Choroid plexus epithelial cell (primary cell): ENCODE measurements around the gene SCAF1.

ENCODE experiments used
- DNase-seq: peaks from one replicate; pipeline ENCODE4 v3.0.0-alpha.2; 2010; ENCODE audit warnings: low read depth
- H3K4me3 ChIP-seq: 2 replicates; pipeline ENCODE4 v1.5.1; 2011; ENCODE audit warnings: low read depth, mild to moderate bottlenecking, control low read depth, low read length, moderate library complexity
- TF ChIP-seq, protein P1 (sequence below): conservative IDR thresholded peaks from 2 replicates; pipeline ENCODE4 v1.5.1; 2011; ENCODE audit warnings: low read depth, mild to moderate bottlenecking, control low read depth, inconsistent platforms, low read length, moderate library complexity

Gene SCAF1

DNA sequence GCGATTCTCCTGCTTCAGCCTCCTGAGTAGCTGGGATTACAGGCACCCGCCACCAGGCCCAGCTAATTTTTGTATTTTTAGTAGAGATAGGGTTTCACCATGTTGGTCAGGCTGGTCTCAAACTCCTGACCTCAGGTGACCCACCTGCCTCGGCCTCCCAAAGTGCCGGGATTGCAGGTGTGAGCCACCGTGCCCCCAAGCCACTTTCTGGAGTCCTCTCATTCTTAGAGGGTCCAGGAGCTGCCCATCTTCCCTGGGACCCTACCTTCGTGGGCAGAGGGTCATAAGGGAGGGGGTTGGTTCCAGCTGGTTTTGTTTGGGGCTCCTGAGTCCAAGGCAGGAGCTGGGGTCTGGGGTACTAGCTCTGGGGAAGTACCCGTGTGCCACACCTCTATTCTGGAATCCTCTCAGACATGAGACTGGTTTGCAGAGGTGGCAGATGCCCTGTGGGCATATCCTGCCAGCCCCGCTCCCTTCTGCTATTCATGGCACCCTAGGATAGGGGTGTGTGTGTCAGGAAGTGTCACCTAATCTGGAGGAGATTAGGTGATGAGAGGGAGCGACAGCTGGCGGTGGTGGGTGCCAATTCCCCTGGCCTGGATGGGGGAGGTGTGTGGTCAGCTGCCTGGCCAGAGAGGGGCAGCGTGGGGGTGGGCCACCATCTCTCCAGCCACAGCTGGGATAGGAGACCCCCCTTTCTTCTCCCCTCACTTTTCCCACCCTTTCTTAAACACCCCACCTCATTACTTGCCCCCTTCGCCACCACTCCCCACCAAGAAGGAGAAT is 37.2 kb downstream of the SCAF1 start:
- DNase-seq, result no peak
- no peak overlapping the region for H3K4me3 ChIP-seq
- TF ChIP-seq, protein P1, sequence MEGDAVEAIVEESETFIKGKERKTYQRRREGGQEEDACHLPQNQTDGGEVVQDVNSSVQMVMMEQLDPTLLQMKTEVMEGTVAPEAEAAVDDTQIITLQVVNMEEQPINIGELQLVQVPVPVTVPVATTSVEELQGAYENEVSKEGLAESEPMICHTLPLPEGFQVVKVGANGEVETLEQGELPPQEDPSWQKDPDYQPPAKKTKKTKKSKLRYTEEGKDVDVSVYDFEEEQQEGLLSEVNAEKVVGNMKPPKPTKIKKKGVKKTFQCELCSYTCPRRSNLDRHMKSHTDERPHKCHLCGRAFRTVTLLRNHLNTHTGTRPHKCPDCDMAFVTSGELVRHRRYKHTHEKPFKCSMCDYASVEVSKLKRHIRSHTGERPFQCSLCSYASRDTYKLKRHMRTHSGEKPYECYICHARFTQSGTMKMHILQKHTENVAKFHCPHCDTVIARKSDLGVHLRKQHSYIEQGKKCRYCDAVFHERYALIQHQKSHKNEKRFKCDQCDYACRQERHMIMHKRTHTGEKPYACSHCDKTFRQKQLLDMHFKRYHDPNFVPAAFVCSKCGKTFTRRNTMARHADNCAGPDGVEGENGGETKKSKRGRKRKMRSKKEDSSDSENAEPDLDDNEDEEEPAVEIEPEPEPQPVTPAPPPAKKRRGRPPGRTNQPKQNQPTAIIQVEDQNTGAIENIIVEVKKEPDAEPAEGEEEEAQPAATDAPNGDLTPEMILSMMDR, result no peak

- no peak for DNase-seq
- TF ChIP-seq, protein P1, result no peak
- H3K4me3 ChIP-seq, result no peak overlapping the region
Measured at GRCh38 chr19:49679771-49680413, 37.9 kb downstream of the SCAF1 start.

- H3K4me3 ChIP-seq, result peak overlapping the region; percentile 36
- peak; percentile 92 for DNase-seq
Measured at GRCh38 chr19:49680421-49681351, 38.7 kb downstream of the SCAF1 start.

DNA sequence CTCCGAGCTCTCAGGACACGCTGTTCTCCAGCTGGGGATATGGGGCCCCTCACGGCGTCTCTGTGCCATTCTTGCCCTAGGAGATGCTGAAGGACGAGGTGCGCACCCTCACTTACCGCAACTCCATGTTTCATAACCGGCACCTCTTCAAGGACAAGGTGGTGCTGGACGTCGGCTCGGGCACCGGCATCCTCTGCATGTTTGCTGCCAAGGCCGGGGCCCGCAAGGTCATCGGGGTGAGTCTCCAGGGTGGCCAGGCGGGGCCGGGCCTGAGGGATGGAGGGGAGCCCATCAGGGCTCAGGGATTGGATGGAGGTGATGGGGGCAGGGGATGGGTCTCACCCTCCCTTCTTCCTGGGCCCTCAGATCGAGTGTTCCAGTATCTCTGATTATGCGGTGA is 39.8 kb downstream of the SCAF1 start:
- DNase-seq, result no peak
- no peak overlapping the region for H3K4me3 ChIP-seq
- TF ChIP-seq, protein P1, result no peak

More at GRCh38 chr19:49680421-49681351, 38.7 kb downstream of the SCAF1 start:
- TF ChIP-seq, protein P1, result peak; percentile 97

GRCh38 chr19:49682274-49682673 is 40.3 kb downstream of the SCAF1 start:
- TF ChIP-seq, protein P1, result no peak
- DNase-seq, result no peak
- H3K4me3 ChIP-seq, result no peak overlapping the region

GRCh38 chr19:49683814-49684250 is 41.8 kb downstream of the SCAF1 start:
- no peak overlapping the region for H3K4me3 ChIP-seq
- TF ChIP-seq, protein P1, result no peak
- DNase-seq, result no peak
